NOMO-1 treated with DMSO at 0.1 percent for 48 hours (cell line): ENCODE data around the gene SSUH2.
"Not testable (repeated sequence)": the region's sequence is repeated elsewhere in the genome, so short reads cannot be mapped to it uniquely, and the experiment has no call there.

Source experiments
- DNase-seq: peaks from one replicate; lab custom pipeline; 2025; ENCODE audit not compliant: unreplicated experiment; lab: John Stamatoyannopoulos, UW

SSUH2 gene

GRCh38 chr3:8589880-8590556, 54.6 kb downstream of the SSUH2 start:
- DNase-seq, result no peak

DNA sequence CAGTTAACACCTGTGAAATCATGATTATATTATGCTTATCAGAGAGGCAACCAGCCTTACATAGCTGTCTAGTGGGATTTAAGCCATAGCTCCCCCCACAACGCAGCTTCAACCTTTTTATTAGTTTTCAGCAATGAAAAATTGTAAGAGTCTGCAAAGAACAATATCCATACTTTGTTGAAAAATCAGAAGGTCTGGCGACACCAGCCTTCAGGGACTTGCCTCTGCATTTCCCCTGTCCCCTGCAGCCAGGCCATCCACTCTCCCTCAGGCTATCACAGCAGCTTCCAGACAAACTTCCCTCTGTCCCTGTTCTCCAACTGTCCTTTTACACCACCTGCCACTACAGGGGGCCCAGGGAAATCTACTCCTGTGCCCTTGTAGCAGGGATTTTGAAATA, 59.9 kb downstream of the SSUH2 start:
- no peak for DNase-seq

DNA sequence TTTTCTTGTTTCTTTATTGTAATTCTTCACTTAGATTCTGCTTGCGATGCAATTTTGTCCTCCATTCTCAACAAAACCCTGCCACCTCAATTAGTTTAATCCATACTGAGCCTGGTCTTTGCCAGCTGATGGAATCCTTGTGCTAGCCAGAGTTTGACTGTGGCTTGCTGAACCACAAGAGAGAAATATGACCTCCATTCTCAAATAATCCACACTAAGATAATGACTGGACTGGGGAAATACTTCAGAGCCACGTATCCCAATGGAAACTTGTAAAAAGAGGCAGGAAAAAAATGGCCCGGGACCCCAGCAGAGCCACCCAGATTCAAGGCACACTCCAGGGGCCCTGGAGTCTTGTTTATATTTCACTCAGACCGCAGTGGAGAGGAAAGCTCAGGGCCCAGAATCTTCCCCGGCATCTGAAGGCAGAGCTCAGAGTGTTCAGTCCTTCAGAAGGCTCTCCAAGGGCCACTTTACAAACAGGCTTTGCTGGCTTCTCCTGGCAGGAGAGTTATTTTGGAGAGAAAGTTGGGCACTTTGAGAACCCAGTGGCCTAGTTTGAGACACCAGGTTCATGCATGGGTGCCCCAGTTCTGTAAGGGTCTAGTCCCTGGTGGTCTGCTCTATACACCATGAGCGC, 62.7 kb downstream of the SSUH2 start:
- no peak for DNase-seq

DNA sequence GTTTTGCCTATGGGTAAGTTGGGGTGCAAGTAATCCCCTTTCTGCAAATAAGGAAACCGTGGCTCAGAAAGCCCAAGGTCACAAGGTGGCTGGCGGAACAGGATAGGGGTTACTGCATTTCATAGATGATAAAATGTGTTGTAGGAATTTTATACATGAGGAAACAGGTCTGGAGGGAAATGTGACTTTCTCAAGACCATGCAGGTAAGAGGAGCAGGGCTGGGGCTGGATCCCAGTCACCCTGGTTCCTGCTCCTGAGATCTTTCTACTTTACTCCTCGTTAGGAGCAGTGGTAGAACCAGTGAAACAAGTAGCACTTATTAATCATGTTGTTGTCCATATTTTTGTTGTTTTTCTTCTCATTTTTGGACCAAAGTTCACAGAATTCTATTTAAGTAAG, 63.2 kb downstream of the SSUH2 start:
- no peak for DNase-seq

GRCh38 chr3:8580434-8580833, 64.2 kb downstream of the SSUH2 start:
- DNase-seq, result not testable (repeated sequence)

GRCh38 chr3:8579943-8580342, 64.7 kb downstream of the SSUH2 start:
- no peak for DNase-seq

- DNase-seq, result no peak
Measured at GRCh38 chr3:8579096-8579495, 65.5 kb downstream of the SSUH2 start.

GRCh38 chr3:8578282-8578681, 66.3 kb downstream of the SSUH2 start:
- DNase-seq, result no peak

GRCh38 chr3:8576841-8577571, 67.6 kb downstream of the SSUH2 start:
- no peak for DNase-seq

- DNase-seq, result no peak
Measured at GRCh38 chr3:8576436-8576835, 68.2 kb downstream of the SSUH2 start.

DNA sequence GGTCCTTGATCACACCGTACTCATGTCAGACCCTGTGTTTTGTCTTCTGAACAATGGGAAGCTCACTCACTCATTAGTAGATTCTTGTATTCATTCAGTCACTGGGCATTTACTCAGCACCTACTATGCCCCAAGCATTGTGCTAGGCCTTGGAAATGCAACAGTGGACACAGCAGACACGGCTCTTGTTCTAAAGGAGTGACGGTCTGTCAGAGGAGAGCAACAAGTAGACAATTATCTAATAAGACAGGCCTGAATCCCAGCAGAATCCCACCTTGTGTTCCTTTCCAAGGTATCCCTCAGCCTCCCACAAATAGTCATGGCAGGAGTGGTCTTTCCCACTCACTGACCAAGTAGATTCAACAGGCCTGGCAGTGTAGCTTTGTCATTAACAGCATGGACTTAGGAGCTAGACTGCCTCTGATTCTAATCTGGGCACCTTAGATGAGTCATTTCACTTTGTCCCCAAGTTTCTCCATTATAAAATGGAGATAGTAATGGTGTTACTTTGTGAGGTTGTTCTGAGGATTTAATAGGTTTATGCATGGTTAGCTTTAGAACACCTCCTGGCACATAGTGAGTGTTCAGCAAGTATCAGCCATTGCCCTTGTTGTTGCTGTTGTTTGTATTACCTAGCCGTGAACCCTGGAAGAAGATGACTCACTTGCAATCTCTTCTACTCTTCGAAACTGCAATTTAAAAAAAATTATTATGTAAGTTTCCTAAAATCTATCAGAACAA, 69.1 kb downstream of the SSUH2 start:
- DNase-seq, result no peak

DNA sequence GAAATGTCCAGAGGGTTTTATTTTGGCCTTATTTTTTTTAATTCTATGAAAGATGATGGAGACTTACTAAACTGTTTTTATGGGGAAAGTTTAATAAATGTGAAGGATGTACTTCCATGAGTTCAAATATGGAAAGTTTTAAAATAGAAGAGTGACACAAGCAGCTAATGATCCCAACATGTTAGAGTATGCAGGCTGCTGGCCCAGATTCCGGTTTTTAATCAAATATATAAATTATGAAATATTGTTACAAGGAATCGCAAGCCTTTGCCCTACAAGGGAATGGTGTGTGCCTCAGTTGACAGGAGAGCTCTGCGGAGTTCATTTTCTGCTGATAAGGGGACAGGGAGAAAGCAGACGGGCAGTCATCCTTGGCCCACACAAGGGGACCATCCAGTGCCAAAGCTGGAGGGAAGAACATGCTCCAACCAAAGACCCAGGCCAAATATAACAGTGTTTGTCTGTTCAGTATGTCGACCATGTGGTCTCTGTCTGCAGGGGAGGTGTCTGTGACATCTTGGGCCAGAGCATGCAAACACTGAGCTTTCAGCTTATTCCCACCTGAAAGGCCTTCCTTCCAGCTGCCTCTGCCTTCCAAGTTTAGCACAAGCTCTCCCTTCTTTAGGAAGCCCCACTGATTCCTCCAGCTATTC, 69.8 kb downstream of the SSUH2 start:
- no peak for DNase-seq

GRCh38 chr3:8574040-8574669, 70.4 kb downstream of the SSUH2 start:
- no peak for DNase-seq

DNA sequence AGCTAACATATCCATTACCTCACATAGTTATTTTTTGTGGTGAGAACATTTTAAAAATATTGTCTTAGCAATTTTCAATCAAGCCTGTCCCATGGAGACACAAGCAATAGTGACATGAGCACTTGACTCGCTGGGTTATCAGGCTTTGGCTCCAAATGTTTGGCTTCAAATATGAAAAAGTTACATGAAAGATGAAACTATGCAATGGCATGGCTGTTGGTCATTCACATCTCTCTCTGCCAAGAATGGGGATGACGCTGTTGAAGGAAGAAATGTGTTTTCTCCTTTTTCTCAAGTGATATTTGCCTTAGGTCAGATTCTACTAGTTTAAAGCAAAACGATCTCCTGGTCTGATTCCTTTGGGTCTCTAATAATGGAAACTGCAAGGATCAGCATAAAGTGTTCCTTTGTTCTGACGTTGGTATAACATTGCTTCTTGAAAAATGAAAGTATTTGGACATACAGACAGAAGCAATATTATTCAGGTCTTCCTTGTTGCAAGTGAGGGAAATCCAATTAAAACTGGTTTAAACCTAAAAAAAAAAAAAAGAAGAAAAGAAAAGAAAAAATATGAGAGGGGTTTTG, 71.2 kb downstream of the SSUH2 start:
- DNase-seq, result no peak

DNA sequence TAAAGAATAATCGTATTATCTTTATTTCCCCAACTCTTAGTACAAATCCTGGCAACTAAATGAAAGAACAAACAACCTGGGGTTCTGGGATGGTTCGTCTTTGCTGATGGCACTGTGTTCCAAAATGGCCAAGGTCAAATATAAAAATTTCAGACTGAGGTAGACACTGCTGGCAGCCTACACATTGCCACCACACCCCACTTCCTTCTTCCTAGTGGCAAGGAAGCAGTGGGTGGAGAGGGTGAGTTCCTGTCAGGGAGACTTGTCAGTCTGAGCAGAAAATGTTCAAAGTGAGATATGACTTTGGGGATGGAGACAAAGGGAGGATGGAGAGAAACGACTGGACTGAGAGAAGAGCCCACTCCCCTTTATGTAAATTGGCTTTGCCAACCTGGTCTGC, 73.3 kb downstream of the SSUH2 start:
- DNase-seq, result no peak
